Measurements from ENCODE around the gene SLIT3. TPM values are rescaled to one million over a fixed set of nuclear protein-coding genes. Genes with fewer than 3 reads are reported as not detected.

SLIT3 gene
- total RNA-seq, 4 donors from 2014 or later: 28.4 to 77.2 (median 63.8) TPM

GRCh38 chr5:169119288-169120048 is 181.5 kb downstream of the SLIT3 start:
- intact Hi-C loops (cut with DNase I): no loop called here

GRCh38 chr5:169116961-169117461 is 183.9 kb downstream of the SLIT3 start:
- intact Hi-C loops (cut with DNase I): no loop called here
- Histone ChIP-seq H3K27me3 (no peaks in the 10 kb centered on the region), H3K36me3 (no peaks in the 10 kb centered on the region), H3K4me3 (replicated peaks in 1 of 3) (no peak overlapping the region), H3K9me3 (no peaks in the 10 kb centered on the region), H3K27ac (no peak overlapping the region), H3K4me1 (no peaks in the 10 kb centered on the region)
- DNase-seq: no peak
- TF ChIP-seq CTCF (IDR thresholded peaks at IDR 0.05): no peak
- TF ChIP-seq POLR2A (IDR thresholded peaks at IDR 0.05): no peak
- WGBS, 2 donors: 74 to 75% methylated on average over 6 of the region's 6 CpGs

More at GRCh38 chr5:169119288-169120048, 181.5 kb downstream of the SLIT3 start:
- TF ChIP-seq CTCF (IDR thresholded peaks at IDR 0.05) (no peak), POLR2A (IDR thresholded peaks at IDR 0.05) (no peak)
- H3K4me3 ChIP-seq (replicated peaks in 1 of 3): no peak overlapping the region
- H3K36me3 ChIP-seq: no peaks in the 10 kb centered on the region
- no peak overlapping the region for H3K27ac ChIP-seq
- H3K27me3 ChIP-seq: no peaks in the 10 kb centered on the region
- H3K9me3 ChIP-seq: no peaks in the 10 kb centered on the region
- WGBS, 2 donors: 78 to 80% methylated on average over 6 of the region's 6 CpGs
- H3K4me1 ChIP-seq: no peaks in the 10 kb centered on the region
- DNase-seq: no peak

GRCh38 chr5:169115461-169116124 is 185.3 kb downstream of the SLIT3 start:
- Histone ChIP-seq H3K36me3 (no peaks in the 10 kb centered on the region), H3K27ac (no peak overlapping the region), H3K9me3 (no peaks in the 10 kb centered on the region), H3K27me3 (no peaks in the 10 kb centered on the region), H3K4me1 (no peaks in the 10 kb centered on the region), H3K4me3 (replicated peaks in 1 of 3) (no peak overlapping the region)
- no peak for DNase-seq
- TF ChIP-seq CTCF (IDR thresholded peaks at IDR 0.05) (no peak), POLR2A (IDR thresholded peaks at IDR 0.05) (no peak)
- intact Hi-C loops (cut with DNase I): no loop called here
- WGBS, 2 donors: 86 to 89% methylated on average over 6 of the region's 6 CpGs

- intact Hi-C loops (cut with DNase I): no loop called here
- Histone ChIP-seq H3K4me3 (replicated peaks in 1 of 3) (no peak overlapping the region), H3K27ac (no peak overlapping the region), H3K4me1 (no peaks in the 10 kb centered on the region), H3K36me3 (no peaks in the 10 kb centered on the region), H3K9me3 (no peaks in the 10 kb centered on the region), H3K27me3 (no peaks in the 10 kb centered on the region)
- no peak for DNase-seq
- 83 to 90% methylated on average over 7 of the region's 7 CpGs for WGBS, 2 donors
- TF ChIP-seq CTCF (IDR thresholded peaks at IDR 0.05): no peak
- no peak for TF ChIP-seq POLR2A (IDR thresholded peaks at IDR 0.05)
Measured at GRCh38 chr5:169114466-169115065, 186.4 kb downstream of the SLIT3 start.
